Forelimb muscle (tissue), 1 donor: ENCODE measurements around the gene ACBD6. TPM values are rescaled to one million over a fixed set of nuclear protein-coding genes. Genes with fewer than 3 reads are reported as not detected.

Experiments
- DNase-seq: peaks from one replicate; pipeline ENCODE4 v3.0.0-alpha.2; 2013; ENCODE audit warnings: low read depth
- polyA plus RNA-seq: library from polyadenylated mRNA; unstranded; fragments of 120-200 nt; gene quantifications from one replicate; pipeline ENCODE4 v1.2.1, GENCODE V29; 2013; ENCODE audit not compliant: insufficient read length

The ACBD6 gene
- polyA plus RNA-seq, 1 donor: 44.2 TPM

- no peak for DNase-seq
Observed at GRCh38 chr1:180270530-180271271, 231.7 kb downstream of the ACBD6 start.

- no peak for DNase-seq
Observed at GRCh38 chr1:180269645-180270529, 232.5 kb downstream of the ACBD6 start.

GRCh38 chr1:180268556-180269075 lies 233.8 kb downstream of the ACBD6 start:
- no peak for DNase-seq

- DNase-seq: no peak
Observed at GRCh38 chr1:180267761-180268555, 234.4 kb downstream of the ACBD6 start.

GRCh38 chr1:180267211-180267561 lies 235.2 kb downstream of the ACBD6 start:
- DNase-seq: no peak

GRCh38 chr1:180266275-180267210 lies 235.8 kb downstream of the ACBD6 start:
- no peak for DNase-seq

- DNase-seq: no peak
Observed at GRCh38 chr1:180265871-180266270, 236.5 kb downstream of the ACBD6 start.

- DNase-seq: no peak
Observed at GRCh38 chr1:180265201-180265600, 237.2 kb downstream of the ACBD6 start.

- DNase-seq: no peak
Observed at GRCh38 chr1:180264595-180264994, 237.8 kb downstream of the ACBD6 start.

GRCh38 chr1:180262628-180263488 lies 239.5 kb downstream of the ACBD6 start:
- no peak for DNase-seq

- no peak for DNase-seq
Observed at GRCh38 chr1:180261524-180262155, 240.7 kb downstream of the ACBD6 start.

GRCh38 chr1:180261030-180261429 lies 241.3 kb downstream of the ACBD6 start:
- no peak for DNase-seq

- DNase-seq: no peak
Observed at GRCh38 chr1:180260541-180260940, 241.8 kb downstream of the ACBD6 start.

GRCh38 chr1:180259431-180260338 lies 242.7 kb downstream of the ACBD6 start:
- DNase-seq: no peak

- no peak for DNase-seq
Observed at GRCh38 chr1:180258935-180259334, 243.4 kb downstream of the ACBD6 start.

- DNase-seq: no peak
Observed at GRCh38 chr1:180258290-180258689, 244.1 kb downstream of the ACBD6 start.

- DNase-seq: no peak
Observed at GRCh38 chr1:180257486-180257885, 244.9 kb downstream of the ACBD6 start.

GRCh38 chr1:180257028-180257386 lies 245.4 kb downstream of the ACBD6 start:
- no peak for DNase-seq
